T-helper 9 cell (primary cell): Measurements from ENCODE around the gene DHRS11.
A peak's percentile ranks its signal among the peaks of the same experiment; 100 is the strongest.

Experiments
- DNase-seq: peaks from one replicate; pipeline ENCODE4 v3.0.0-alpha.2; 2020
- total RNA-seq, 2 donors: gene quantifications; one replicate each; lab custom pipeline; 2026; lab: John Stamatoyannopoulos, UW

DHRS11 gene, protein sequence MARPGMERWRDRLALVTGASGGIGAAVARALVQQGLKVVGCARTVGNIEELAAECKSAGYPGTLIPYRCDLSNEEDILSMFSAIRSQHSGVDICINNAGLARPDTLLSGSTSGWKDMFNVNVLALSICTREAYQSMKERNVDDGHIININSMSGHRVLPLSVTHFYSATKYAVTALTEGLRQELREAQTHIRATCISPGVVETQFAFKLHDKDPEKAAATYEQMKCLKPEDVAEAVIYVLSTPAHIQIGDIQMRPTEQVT
- total RNA-seq: 5.7 to 6.0 reads per million in 2 donors

DNA sequence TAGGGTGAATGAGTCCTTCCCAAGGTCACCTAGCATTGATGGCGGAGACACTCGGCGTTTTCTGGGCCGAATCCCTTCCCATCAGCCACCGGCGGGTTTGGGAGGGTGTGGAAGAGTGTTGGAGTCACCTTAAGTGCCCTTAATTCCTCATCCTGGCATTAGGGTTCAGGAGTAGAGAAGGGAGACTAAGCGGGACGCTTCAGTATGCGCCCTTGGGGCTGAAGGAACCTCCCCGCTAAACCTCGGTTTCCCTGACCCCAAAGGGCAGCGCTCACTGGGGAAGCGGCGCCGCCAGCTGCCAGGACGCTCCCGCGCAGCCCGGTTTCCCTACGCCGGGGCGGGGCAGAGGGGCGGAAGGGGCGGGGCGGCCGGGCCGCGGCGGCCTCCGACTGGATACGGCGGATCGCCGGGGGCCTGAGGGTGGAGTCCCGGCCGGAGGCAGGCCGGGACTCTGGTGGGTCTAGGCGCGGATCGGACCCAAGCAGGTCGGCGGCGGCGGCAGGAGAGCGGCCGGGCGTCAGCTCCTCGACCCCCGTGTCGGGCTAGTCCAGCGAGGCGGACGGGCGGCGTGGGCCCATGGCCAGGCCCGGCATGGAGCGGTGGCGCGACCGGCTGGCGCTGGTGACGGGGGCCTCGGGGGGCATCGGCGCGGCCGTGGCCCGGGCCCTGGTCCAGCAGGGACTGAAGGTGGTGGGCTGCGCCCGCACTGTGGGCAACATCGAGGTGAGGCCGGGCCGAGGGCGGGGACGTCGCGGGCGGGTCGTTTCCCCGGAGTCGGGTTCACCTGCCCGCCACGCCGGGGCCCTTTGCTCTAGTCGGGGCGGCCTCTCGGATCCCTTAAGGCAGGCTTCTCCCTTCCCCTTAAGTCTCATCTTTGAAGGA is at the start of gene DHRS11:
DHRS11 (plus strand) TSS at position 446 of the 882 bp plus-strand sequence; CDS start at position 577, 131 bp downstream.
- peak; percentile 73 for DNase-seq

DNA sequence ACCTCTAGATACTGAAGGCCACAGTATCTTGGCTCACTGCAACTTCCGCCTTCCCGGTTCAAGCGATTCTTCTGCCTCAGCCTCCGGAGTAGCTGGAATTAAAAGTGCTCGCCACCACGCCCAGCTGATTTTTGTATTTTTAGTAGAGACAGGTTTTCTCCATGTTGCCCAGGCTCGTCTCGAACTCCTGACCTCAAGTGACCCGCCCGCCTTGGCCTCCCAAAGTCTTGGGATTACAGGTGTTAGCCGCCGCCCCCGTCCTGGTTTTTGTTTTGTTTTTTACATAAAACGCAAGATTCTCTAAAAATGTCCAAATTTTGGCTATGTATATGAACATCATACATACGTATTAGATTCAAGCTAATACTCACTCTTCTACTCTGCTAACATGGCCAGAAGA is 48.9 kb upstream of the DHRS11 start:
- DNase-seq: no peak

DNA sequence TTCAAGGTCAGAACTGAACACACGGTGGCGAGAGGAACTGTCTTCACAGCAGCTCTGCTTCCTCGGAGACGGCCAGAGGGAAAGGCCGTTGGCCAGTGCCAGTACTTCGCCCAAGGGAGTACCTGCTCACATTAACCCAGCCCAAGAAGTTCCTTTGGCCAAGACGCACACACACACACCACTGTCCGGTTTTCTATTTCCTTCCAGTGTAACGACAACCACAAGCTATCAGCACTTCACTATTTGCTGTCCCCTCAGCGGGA is 47.7 kb upstream of the DHRS11 start:
- no peak for DNase-seq

DNA sequence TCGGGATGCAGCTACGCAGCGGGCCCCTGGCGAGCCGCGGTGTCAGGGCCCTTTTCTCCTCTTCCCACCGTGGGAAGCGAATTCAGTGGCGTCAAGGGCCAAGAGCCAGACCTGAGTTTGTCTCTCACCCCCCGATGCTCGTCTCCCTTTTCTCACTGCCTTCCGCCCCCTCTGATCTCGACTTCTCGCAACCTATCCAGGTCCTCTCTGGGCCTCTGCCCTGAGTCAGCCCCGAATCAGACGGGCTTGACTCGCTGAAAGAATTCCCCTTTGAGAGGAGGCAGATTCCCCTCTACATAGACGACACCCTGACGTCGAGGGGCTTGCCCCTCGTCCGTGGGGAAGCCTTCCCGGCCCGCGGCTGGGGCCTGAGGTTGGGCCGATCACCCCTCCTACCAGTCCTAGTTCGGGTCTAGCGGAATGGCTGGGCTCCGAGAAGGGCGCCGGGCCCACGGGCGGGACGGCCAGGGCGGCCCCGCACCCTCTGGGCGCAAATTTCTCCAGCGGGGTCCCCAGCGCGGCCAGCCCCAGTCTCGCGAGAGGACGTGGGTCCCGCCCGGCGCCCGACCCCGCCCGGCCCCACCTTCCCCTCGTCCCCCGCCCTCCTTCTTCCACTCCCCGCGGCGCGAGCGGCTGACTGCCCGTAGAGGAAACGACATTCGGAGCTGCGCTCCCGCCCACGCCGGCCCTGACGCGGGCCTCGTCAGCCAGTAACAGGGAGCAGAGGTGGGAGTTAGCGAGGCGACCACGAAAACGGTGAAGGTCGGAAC is 47.2 kb upstream of the DHRS11 start, which contains the start of gene GGNBP2:
GGNBP2 (plus strand) TSS at position 613 of the 770 bp plus-strand sequence. CDS start 806 bp downstream, outside the sequence.
- peak; percentile 89 for DNase-seq

DNA sequence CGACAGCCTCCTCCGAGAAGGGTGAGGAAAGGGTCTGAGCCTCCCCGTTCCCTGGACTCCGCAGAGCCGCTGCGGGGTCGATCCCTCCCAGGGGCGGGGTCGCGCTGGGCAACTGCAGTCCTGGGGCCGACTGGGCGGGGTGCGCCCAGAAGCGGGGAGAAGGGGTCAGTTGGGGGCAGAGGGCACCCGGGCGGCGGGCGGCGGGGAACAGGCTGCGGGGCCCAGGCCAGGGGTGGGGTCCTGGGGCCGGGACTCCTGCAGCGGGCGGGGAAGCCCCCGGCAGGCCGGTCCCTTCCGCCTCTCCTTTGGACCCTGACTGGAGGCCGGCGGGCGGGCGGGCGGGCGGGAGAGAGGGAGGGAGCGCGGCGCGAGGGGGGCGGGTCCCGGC is 46.6 kb upstream of the DHRS11 start:
- no peak for DNase-seq

DNA sequence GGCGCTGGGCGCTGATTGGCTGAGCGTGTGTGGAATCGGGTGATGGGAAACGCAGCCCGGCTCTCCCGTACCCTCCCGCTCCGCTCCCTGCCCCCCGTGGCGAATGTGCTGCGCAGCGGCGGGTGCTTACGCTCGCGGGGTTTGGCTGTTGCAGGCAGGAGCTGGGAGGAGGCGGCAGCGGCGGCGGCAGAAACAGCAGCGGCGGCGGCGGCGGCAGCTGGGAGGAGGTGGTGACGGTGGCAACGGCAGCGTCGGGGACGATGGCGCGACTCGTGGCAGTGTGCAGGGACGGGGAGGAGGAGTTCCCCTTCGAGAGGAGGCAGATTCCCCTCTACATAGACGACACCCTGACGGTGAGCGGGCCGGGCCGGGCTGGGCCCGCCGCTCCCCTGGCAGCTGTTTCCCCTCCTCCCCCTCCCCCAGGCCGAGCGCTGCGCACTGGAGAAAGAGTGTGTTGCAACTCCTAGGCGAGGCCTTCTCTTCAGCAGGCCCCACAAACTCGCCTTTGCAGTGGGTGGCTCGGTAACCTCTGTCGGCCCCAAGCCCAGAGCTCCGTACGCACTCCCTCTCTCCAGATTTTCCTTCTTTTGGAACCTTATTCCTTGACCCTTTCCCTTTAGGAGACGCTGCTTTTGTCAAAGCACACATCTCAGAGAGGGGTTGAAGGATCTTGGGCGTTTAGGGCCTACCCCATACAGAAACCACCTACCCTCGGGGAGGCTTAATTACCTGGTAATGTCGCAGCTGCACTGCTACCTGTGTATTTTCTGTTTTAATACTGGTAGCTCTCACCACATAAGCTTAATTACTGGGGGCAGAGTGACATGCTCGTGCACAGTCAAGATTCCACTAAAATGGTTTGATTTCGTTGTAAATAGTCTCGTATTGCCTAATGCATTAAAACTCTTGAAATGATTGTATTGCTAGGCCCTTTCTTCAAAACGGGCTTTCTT is 45.9 kb upstream of the DHRS11 start:
- DNase-seq: peak; percentile 95

DNA sequence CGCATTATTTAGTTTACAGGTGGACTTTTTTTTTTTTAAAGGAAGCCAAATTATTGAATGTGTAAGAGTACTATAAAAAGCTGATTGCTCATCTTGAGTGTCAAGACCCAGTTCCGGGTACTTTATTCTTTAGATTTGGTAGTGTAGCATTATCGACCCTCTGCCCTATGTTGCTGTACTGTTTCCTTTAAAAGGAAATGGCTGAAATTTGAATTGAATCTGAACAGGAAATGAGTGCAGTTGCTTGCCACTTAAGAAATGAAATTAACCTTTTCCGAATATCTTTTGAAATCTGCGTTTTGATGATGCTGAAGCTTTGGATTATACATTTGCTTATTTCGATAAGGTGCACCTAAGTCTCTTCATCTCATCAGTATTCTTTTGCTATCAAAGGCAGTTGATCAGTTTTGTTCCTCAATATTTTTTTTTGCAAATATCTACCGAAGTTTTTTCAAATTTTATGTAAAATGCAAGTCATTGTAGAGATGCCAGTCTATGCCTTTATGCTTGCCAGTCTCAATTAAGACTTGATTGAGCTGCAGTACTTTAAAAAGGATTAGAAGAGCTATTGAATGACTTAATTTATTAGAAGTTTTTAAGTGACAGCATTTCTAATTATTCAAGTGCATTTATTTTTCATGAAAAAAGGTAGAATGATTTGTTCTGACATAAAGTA is 45.1 kb upstream of the DHRS11 start:
- no peak for DNase-seq

DNA sequence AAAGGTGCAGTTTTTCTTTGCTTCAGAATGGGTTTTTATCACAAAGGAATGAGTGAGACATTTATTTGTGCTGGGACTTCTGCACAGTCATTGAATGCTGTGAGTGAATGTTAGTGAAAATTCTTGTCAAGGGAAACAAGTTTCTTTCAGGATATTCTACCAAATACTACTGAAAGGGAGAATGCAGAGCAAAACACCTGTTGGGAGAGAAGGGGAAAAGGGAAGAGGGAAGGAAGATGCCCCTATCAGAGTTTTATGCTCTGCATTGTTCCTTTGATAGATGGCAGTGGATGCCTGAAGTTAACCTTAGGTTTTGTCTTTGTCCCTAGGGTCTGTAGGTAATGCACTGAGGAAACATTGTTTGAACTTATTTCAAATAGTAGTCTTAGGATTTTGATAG is 43.9 kb upstream of the DHRS11 start:
- no peak for DNase-seq

DNA sequence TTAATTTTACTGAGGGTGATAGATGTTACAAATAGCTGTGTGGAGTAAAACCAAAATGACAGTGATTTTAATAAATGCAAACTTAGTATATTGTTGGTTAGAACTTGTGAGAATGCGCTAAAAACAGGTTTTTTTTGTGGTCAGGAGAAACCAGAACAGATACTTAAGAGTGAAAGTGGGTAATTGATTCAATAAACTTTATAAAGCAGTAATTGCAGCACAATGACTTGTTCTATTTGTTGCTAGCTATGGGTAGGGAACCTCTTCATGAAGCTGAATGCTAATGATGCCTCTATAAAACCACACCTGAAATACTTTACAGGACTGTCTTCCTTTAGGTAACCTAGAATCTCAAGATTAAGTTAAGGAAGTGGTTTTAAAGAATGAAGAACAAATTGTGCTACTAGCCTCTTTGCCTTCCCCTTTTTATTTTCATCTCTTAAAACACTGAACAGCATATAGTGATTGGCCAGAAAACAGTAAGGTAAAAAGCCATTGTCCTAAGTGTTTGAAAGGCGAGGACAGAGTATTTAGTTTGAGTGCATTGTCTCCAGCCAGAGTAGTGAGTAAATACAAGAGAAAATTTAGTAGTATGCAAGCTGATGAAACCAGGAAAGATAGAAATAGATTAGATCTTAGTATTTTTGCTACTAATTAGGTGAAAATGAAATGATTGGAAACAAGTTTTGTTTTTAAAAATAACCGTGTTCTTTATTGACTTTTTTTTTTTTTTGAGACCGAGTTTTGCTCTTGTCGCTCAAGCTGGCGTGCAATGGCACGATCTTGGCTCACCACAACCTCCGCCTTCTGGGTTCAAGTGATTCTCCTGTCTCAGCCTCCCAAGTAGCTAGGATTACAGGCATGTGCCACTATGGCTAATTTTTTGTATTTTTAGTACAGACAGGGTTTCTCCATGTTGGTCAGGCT is 40.9 kb upstream of the DHRS11 start:
- DNase-seq: no peak

DNA sequence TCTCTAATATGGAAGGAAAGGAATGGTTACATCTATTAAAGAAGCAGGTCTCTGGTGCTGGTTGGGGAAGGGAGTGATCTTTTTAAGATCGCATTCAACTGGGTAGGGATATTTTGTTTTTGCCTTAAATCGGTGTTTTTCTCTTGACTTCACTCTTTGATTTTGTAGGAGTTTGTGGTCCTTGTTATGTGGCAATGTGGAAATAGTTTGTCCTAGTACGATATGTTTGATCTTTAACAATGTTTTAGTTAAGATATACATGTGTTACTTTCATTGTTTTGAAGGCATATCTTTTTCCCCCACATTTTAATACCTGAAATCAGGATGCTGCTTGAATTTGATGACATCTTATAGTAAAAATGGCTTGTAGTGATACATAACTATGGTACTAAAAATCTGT is 38.2 kb upstream of the DHRS11 start:
- DNase-seq: no peak

DNA sequence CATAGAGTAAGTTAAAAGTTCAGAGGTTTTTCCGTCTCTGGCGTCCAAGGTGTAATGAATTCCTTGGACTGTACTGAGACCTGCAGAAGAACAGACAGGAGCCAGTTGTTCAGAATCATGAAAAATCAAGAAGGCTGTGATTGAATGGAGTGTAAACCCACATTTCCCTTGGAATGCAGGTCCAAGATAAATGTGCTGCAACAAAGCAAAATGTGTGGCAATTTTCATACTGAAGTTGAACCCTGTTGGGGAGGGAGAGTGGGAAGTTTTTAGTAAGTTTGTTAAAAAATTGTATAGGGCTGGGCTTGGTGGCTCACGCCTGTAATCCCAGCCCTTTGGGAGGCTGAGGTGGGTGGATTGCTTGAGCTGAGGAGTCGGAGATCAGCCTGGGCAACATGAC is 25.6 kb upstream of the DHRS11 start:
- no peak for DNase-seq

DNA sequence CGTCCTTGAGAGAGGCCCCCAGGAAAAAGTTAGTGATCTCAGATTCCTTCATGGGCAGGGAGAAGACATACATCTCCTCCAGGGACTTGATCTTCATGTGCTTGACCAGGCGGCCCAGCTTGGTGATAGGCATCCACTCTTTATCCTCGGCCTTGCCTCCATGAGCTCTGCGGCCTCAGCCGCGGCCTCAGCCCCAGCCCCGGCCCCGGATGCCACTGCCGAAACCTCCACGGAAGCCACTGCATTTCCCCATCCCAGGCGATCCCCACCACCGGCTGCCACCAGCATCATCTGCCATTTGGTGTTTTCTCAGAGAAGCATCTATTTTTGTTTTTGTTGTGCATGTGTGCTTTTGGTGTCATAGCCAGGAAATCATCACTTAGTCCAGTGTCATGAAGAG is 16.7 kb upstream of the DHRS11 start:
- no peak for DNase-seq

DNA sequence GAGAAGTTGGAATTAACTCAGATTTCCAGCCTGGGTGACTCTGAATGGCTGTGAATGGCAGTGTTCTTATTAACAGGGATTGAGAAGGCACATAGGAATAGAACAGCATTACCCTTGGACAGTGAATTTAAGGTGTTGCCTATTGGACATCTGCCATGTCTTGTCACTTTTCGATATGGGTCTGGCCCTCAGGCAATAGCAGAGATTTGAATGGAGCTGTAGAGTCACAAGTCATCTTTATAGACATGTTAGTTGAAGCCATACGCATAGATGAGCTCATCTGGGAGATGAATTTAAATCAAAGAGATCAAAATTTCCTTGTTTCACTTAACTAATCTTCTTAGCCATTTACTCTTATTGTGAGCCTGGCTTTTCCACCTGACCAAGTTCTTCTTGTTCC is 14.9 kb upstream of the DHRS11 start:
- no peak for DNase-seq

DNA sequence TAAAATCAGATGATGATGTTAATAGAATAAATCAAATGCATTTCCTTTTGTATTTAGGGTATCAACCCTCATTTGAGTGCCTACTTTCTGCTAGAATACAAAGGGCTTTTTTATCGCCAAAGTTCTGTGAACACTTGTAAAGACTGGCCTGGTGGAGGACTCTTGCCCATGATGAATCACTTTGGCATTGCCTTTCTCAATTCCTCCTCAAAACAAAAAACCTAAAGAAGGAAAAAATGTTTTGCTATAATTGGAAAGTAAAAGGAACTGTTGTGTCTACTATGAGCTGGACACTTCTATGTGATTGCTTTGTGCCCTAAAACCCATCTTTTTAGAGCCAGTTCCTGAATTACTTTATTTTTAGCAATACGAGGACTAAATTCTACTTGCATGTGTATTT is 13.0 kb upstream of the DHRS11 start:
- no peak for DNase-seq

DNA sequence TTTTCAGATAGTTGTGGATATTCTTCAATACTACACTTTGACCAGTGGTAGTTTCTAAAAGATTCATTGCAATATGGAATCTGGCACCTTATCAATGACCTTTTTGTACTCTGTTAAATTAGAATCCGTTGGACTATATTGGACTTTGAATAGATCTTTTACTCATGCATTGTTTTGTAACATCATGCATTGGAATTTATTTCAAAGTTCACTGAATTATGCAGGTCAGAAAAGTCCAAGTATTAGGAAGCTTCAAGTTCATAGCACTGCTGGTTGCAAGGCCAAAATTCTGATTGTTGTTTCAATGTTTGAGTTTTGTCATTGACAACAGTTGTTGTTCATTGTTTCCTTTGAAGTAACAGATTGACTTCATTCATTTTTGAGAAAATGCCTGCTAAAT is 7.9 kb upstream of the DHRS11 start:
- no peak for DNase-seq

DNA sequence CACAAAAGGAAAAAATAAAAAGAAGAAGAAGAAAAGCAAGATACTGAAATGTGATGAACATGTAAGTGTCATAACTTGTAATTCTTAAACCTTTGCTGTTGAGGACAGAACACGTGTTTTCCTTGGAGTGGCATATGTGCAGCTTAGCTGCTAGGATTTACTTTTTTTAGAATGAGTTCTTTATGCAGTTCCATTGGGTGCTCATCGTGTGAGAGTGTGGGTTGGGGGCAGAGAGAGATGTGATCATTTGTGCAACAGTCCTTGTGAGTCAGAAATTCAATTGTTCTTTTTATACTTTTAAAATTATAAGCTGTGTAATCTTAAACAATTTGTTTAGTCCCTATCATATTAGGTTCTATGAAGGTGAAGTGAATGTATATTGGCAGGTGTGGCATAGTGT is 5.5 kb upstream of the DHRS11 start:
- DNase-seq: no peak

DNA sequence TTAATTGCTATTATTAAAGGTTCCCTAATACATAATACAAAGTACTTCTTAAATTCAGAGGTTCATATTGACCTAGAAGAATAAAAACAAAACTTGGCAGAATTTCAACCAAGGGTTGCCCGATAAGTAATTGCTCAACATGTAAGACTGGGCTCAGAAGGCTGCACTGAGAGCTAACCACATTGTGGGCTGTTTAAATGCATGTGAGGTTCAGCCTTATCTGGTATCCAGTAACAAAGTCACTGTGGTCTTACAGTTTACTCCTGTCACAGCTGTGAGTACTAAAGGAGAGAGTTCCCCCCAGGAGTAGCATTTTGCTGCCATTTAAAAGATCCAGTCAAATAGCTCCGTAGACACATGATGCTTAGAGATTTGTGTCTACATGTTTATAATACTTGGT is 1.6 kb upstream of the DHRS11 start:
- no peak for DNase-seq

DNA sequence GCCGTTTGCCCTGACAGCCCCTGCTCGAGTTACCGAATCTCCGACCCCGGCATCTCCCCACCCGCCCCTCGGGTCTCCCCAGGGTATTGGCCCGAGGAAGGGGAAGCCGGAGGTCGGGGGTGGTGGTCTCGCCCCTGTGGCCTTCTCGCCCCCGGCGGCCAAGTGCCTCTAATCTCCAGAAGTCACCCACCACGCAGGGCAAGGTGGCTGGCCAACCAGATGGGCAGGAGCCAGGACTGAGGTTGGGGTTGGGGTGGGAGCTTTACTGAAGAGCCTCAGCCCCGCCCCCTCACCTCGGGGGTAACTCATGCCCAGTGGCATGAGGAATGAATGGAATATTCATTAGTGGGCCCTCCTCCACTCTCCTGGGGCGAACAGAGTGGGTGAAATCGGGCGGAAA is 637 bp downstream of the DHRS11 start:
- DNase-seq: no peak

DNA sequence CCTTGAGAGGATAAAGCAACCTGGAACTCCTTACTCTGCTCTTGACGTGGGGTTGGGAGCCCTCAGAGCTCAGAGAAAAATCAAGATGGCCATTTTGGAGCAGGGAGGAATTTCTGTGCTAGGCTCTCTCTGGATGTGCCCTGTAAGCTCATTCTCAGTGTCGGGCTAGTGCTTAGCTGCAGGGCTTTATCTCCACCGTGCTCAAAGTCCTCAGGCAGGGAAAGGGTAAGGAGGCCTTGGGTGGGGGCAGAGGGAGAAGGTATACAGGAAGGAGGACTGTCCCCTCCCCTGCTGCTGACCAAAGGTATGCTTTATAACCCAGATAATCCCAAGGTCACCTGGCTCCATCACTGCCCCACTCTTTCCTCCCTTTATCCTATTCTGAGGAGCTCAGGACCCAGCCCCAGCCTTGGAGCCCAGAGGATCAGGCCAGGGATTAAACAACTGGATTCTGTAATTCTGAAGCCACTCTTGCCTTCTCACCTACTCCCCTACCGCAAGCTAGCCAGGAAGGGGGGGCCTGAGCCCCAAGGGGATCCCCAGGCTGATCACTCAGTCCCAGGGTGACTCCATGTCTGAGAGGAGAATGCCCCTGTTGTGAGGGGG is 1.1 kb downstream of the DHRS11 start:
- DNase-seq: no peak

DNA sequence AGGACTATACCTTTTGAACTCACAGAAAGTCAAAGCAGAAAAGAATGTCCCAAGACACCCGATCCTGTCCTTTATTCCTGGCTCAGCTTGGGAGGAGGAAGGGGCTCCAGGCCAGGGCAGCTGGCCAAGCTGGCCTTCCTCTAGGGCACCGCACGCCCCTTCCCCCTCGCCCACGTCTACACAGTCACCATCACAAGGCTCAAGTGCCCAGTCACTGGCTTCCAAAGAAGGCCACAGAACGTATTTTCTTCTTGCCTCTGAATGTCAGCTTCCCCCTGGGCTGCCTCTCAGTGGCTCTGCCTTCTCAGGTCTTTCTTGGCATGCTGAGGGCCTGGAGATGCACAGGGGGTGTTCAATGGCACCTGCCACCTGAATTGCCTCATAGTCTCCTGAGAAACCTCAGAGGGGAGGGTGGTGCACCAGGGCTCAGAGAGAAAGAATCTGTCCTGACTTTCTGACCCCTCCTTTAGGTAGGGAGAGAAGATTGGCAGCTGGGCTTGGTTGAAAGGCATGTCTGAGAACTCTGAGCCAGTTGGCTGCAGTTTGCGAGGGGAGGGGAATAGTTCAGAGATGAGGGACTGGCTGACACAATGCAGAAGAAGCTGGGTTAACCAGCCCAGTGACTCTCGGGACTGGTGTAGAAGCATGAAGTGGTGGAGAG is 2.1 kb downstream of the DHRS11 start:
- DNase-seq: no peak
